WTC11 (cell line): ENCODE results near the gene ZNF326. TPM values are rescaled to one million over a fixed set of nuclear protein-coding genes. Genes with fewer than 3 reads are reported as not detected.

Source experiments
- ATAC-seq: fragments of 200-7000 bp; cut with Tn5 transposase; 2 replicates; pipeline ENCODE4 v1.10.0; 2021; ENCODE audit warnings: mild to moderate bottlenecking, moderate library complexity
- CTCF ChIA-PET: fragments of 300-600 bp; sonication (Branson Sonifier 250); formaldehyde crosslinking; loops from one replicate; lab custom pipeline; 2021; ENCODE audit warnings: antibody characterized with exemption; lab: Charles Lee
- POLR2A ChIA-PET: fragments of 350-600 bp; sonication (Branson Sonifier 250); formaldehyde crosslinking; loops from one replicate; lab custom pipeline; 2021; ENCODE audit warnings: antibody characterized with exemption; lab: Charles Lee
- DNase-seq: peaks from one replicate; pipeline ENCODE4 v3.0.0; 2021; ENCODE audit warnings: low spot score
- H3K27ac Mint-ChIP-seq: 2 replicates; pipeline ENCODE4 v1.8.0; 2021; ENCODE audit warnings: mixed read lengths
- H3K27me3 Mint-ChIP-seq: 2 replicates; pipeline ENCODE4 v1.8.0; 2021; ENCODE audit warnings: low read depth, mild to moderate bottlenecking, moderate library complexity, mixed read lengths
- H3K36me3 Mint-ChIP-seq: 2 replicates; pipeline ENCODE4 v1.8.0; 2021; ENCODE audit warnings: mixed read lengths
- H3K4me1 Mint-ChIP-seq: 2 replicates; pipeline ENCODE4 v1.8.0; 2022; ENCODE audit warnings: mixed read lengths
- H3K4me3 Mint-ChIP-seq: 2 replicates; pipeline ENCODE4 v1.8.0; 2021; ENCODE audit warnings: mild to moderate bottlenecking, moderate library complexity, mixed read lengths
- H3K9me3 Mint-ChIP-seq: 2 replicates; pipeline ENCODE4 v1.8.0; 2021; ENCODE audit warnings: mixed read lengths
- ARID4B ChIP-seq: sonication (generic); formaldehyde crosslinking; IDR thresholded peaks from 2 replicates; pipeline ENCODE4 v1.8.0; 2023; ENCODE audit warnings: missing genetic modification reagents, mild to moderate bottlenecking, borderline replicate concordance
- ATF2 ChIP-seq: sonication (generic); formaldehyde crosslinking; IDR thresholded peaks from 2 replicates; pipeline ENCODE4 v1.8.1; 2022; ENCODE audit warnings: low read depth, missing genetic modification reagents, borderline replicate concordance
- ATF3 ChIP-seq: sonication (generic); formaldehyde crosslinking; conservative IDR thresholded peaks from 2 replicates; pipeline ENCODE4 v1.8.1; 2022; ENCODE audit warnings: mild to moderate bottlenecking, missing genetic modification reagents
- CBFB ChIP-seq: sonication (generic); formaldehyde crosslinking; IDR thresholded peaks from 2 replicates; pipeline ENCODE4 v1.8.1; 2022; ENCODE audit warnings: mild to moderate bottlenecking, low read depth, missing genetic modification reagents
- CTCF ChIP-seq: fragments of 200-600 bp; IDR thresholded peaks from 2 replicates; pipeline ENCODE4 v1.8.0; 2022; ENCODE audit warnings: antibody characterized with exemption
- E2F5 ChIP-seq: sonication (generic); formaldehyde crosslinking; IDR thresholded peaks from 2 replicates; pipeline ENCODE4 v1.8.1; 2022; ENCODE audit warnings: mild to moderate bottlenecking, moderate library complexity, missing genetic modification reagents
- ELF4 ChIP-seq: sonication (generic); formaldehyde crosslinking; IDR thresholded peaks from 2 replicates; pipeline ENCODE4 v1.8.1; 2022; ENCODE audit warnings: low read depth, mild to moderate bottlenecking, moderate library complexity, missing genetic modification reagents
- JAZF1 ChIP-seq: fragments of 250-450 bp; sonication (Bioruptor Pico); IDR thresholded peaks from 2 replicates; pipeline ENCODE4 v1.9.0; 2021; ENCODE audit warnings: moderate library complexity, mild to moderate bottlenecking, inconsistent platforms
- JUN ChIP-seq: sonication (generic); formaldehyde crosslinking; IDR thresholded peaks from 2 replicates; pipeline ENCODE4 v1.8.0; 2023; ENCODE audit warnings: mild to moderate bottlenecking, missing genetic modification reagents
- MAX ChIP-seq: sonication (generic); formaldehyde crosslinking; IDR thresholded peaks from 2 replicates; pipeline ENCODE4 v1.8.0; 2022; ENCODE audit warnings: mild to moderate bottlenecking, missing genetic modification reagents
- MXD4 ChIP-seq: fragments of 250-450 bp; sonication (Bioruptor Pico); IDR thresholded peaks from 2 replicates; pipeline ENCODE4 v1.8.0; 2021; ENCODE audit warnings: mild to moderate bottlenecking, moderate library complexity, borderline replicate concordance
- NFE2L1 ChIP-seq: sonication (generic); formaldehyde crosslinking; IDR thresholded peaks from 2 replicates; pipeline ENCODE4 v1.8.1; 2023; ENCODE audit warnings: missing genetic modification reagents
- NR2C2 ChIP-seq: sonication (generic); formaldehyde crosslinking; IDR thresholded peaks from 2 replicates; pipeline ENCODE4 v1.8.0; 2022; ENCODE audit warnings: mild to moderate bottlenecking, missing genetic modification reagents
- SMAD4 ChIP-seq: sonication (generic); formaldehyde crosslinking; IDR thresholded peaks from 2 replicates; pipeline ENCODE4 v1.8.0; 2022; ENCODE audit warnings: mild to moderate bottlenecking, missing genetic modification reagents
- TEAD1 ChIP-seq: sonication (generic); formaldehyde crosslinking; IDR thresholded peaks from 2 replicates; pipeline ENCODE4 v1.8.0; 2022; ENCODE audit warnings: mild to moderate bottlenecking, missing genetic modification reagents
- ZNF232 ChIP-seq: sonication (generic); formaldehyde crosslinking; IDR thresholded peaks from 2 replicates; pipeline ENCODE4 v1.8.0; 2022; ENCODE audit warnings: mild to moderate bottlenecking, missing genetic modification reagents
- ZNF671 ChIP-seq: fragments of 250-450 bp; sonication (Bioruptor Pico); IDR thresholded peaks from 2 replicates; pipeline ENCODE4 v1.8.0; 2021; ENCODE audit warnings: mild to moderate bottlenecking
- total RNA-seq: library from RNA; stranded (reverse); gene quantifications from 3 replicates; pipeline ENCODE4 v1.2.3, GENCODE V29; 2021
- TF ChIP-seq, protein P1 (sequence below): sonication (generic); formaldehyde crosslinking; IDR thresholded peaks from 2 replicates; pipeline ENCODE4 v1.8.1; 2022; ENCODE audit warnings: missing genetic modification reagents, borderline replicate concordance
- TF ChIP-seq, protein P2 (sequence below): sonication (generic); formaldehyde crosslinking; IDR thresholded peaks from 2 replicates; pipeline ENCODE4 v1.8.0; 2023; ENCODE audit warnings: missing genetic modification reagents
- TF ChIP-seq, protein P3 (sequence below): sonication (generic); formaldehyde crosslinking; IDR thresholded peaks from 2 replicates; pipeline ENCODE4 v1.8.1; 2023; ENCODE audit warnings: mild to moderate bottlenecking, moderate library complexity, missing genetic modification reagents
- TF ChIP-seq, protein P4 (sequence below): fragments of 250-450 bp; sonication (Bioruptor Pico); IDR thresholded peaks from 2 replicates; pipeline ENCODE4 v1.8.0; 2021; ENCODE audit warnings: mild to moderate bottlenecking

Gene ZNF326
- total RNA-seq, 1 experiment from 2014 or later: 32.7 TPM

DNA sequence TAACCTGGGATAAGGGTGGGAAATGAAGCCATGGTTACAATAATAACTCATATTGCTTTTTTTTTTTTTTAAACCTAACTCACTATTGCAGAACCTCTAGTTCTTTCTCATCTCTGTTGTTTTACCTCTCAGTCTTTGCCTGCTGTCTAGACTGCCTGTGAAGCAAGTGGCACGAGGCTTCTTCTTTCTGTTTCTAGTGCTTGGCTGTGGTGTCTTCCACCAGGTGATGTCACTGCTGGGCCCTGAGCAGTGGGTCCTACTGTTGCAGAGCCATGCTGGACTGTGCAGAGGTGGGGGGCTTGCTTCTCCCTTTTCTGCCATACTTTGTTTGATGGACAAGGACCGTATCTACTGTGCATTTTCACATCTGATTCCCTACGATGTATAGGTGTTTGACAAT, 51.7 kb downstream of the ZNF326 start:
- Mint-ChIP-seq H3K27me3 (no peaks in the 10 kb centered on the region), H3K4me3 (no peak overlapping the region), H3K27ac (no peak overlapping the region), H3K9me3 (no peaks in the 10 kb centered on the region), H3K4me1 (peaks cover 6% of the 10 kb centered on the region; the same call in 1 of the 2 replicates), H3K36me3 (no peaks in the 10 kb centered on the region)
- ChIA-PET POLR2A (no interaction called here), CTCF (interaction anchor here (0.6 to 1.6 kb wide), 6 partner anchors 9 to 1228 kb away, joined by 3 to 5 read pairs (median 4); no protein-coding TSS in a partner anchor)
- DNase-seq: no peak
- no peak for TF ChIP-seq CBFB
- no peak for TF ChIP-seq E2F5 (CRISPR knock-in tag)
- no peak for TF ChIP-seq MAX (CRISPR knock-in tag)
- TF ChIP-seq ARID4B: no peak
- TF ChIP-seq, protein P1, sequence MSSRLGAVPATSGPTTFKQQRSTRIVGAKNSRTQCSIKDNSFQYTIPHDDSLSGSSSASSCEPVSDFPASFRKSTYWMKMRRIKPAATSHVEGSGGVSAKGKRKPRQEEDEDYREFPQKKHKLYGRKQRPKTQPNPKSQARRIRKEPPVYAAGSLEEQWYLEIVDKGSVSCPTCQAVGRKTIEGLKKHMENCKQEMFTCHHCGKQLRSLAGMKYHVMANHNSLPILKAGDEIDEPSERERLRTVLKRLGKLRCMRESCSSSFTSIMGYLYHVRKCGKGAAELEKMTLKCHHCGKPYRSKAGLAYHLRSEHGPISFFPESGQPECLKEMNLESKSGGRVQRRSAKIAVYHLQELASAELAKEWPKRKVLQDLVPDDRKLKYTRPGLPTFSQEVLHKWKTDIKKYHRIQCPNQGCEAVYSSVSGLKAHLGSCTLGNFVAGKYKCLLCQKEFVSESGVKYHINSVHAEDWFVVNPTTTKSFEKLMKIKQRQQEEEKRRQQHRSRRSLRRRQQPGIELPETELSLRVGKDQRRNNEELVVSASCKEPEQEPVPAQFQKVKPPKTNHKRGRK (CRISPR knock-in tag): no peak
- no peak for TF ChIP-seq ELF4 (CRISPR knock-in tag)
- TF ChIP-seq, protein P2, sequence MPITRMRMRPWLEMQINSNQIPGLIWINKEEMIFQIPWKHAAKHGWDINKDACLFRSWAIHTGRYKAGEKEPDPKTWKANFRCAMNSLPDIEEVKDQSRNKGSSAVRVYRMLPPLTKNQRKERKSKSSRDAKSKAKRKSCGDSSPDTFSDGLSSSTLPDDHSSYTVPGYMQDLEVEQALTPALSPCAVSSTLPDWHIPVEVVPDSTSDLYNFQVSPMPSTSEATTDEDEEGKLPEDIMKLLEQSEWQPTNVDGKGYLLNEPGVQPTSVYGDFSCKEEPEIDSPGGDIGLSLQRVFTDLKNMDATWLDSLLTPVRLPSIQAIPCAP: no peak
- no peak for TF ChIP-seq SMAD4 (CRISPR knock-in tag)
- peak; percentile 68 for ATAC-seq

- Mint-ChIP-seq H3K9me3 (no peaks in the 10 kb centered on the region), H3K27ac (no peak overlapping the region), H3K4me1 (peaks cover 6% of the 10 kb centered on the region; the same call in 1 of the 2 replicates), H3K27me3 (no peaks in the 10 kb centered on the region), H3K4me3 (no peak overlapping the region), H3K36me3 (no peaks in the 10 kb centered on the region)
- DNase-seq (no peak), ATAC-seq (0 out of 2 replicates have a peak, but pooled peaks have one; percentile 19)
- ChIA-PET CTCF (interaction anchor here (1.3 kb wide), 1 partner anchor 285 kb away, joined by 6 read pairs; no protein-coding TSS in a partner anchor), POLR2A (no interaction called here)
- no peak for TF ChIP-seq ZNF671 (CRISPR knock-in tag)
- TF ChIP-seq, protein P3, sequence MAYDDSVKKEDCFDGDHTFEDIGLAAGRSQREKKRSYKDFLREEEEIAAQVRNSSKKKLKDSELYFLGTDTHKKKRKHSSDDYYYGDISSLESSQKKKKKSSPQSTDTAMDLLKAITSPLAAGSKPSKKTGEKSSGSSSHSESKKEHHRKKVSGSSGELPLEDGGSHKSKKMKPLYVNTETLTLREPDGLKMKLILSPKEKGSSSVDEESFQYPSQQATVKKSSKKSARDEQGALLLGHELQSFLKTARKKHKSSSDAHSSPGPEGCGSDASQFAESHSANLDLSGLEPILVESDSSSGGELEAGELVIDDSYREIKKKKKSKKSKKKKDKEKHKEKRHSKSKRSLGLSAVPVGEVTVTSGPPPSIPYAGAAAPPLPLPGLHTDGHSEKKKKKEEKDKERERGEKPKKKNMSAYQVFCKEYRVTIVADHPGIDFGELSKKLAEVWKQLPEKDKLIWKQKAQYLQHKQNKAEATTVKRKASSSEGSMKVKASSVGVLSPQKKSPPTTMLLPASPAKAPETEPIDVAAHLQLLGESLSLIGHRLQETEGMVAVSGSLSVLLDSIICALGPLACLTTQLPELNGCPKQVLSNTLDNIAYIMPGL (CRISPR knock-in tag): no peak
- TF ChIP-seq NR2C2 (CRISPR knock-in tag): no peak
- TF ChIP-seq NFE2L1 (CRISPR knock-in tag): no peak
- no peak for TF ChIP-seq TEAD1 (CRISPR knock-in tag)
- TF ChIP-seq JAZF1 (CRISPR knock-in tag): no peak
- TF ChIP-seq, protein P4, sequence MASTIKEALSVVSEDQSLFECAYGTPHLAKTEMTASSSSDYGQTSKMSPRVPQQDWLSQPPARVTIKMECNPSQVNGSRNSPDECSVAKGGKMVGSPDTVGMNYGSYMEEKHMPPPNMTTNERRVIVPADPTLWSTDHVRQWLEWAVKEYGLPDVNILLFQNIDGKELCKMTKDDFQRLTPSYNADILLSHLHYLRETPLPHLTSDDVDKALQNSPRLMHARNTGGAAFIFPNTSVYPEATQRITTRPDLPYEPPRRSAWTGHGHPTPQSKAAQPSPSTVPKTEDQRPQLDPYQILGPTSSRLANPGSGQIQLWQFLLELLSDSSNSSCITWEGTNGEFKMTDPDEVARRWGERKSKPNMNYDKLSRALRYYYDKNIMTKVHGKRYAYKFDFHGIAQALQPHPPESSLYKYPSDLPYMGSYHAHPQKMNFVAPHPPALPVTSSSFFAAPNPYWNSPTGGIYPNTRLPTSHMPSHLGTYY: no peak
- TF ChIP-seq MXD4 (CRISPR knock-in tag): no peak
- no peak for TF ChIP-seq CTCF
- no peak for TF ChIP-seq JUN (CRISPR knock-in tag)
- no peak for TF ChIP-seq ZNF232 (CRISPR knock-in tag)
- TF ChIP-seq ATF3 (CRISPR knock-in tag): no peak
- no peak for TF ChIP-seq ATF2 (CRISPR knock-in tag)
These were observed 53.1 kb downstream of the ZNF326 start for GRCh38 chr1:90048043-90048442.
